GOT3 (cell line): Measurements from ENCODE around the gene RPN1.

Source experiments
- DNase-seq: peaks from one replicate; lab custom pipeline; 2025; ENCODE audit warnings: mixed read lengths; lab: John Stamatoyannopoulos, UW

RPN1 gene

GRCh38 chr3:128648940-128649663, 1.5 kb downstream of the RPN1 start:
- DNase-seq, result no peak

DNA sequence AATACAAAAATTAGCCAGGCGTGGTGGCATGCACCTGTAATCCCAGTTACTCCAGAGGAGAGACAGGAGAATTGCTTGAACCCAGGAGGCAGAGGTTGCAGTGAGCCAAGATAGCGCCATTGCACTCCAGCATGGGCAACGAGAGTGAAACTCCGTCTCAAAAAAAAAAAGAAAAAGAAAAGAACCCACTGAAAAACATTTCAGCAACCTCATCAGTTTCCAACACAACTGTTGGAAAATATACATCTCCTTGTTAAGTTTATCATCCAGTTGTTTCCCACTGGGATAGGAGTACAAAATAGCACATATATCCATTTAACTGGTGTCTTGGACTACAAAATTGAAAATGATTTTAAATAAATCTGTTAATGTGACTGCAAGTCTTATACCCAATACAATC, 2.2 kb downstream of the RPN1 start:
- DNase-seq, result no peak

DNA sequence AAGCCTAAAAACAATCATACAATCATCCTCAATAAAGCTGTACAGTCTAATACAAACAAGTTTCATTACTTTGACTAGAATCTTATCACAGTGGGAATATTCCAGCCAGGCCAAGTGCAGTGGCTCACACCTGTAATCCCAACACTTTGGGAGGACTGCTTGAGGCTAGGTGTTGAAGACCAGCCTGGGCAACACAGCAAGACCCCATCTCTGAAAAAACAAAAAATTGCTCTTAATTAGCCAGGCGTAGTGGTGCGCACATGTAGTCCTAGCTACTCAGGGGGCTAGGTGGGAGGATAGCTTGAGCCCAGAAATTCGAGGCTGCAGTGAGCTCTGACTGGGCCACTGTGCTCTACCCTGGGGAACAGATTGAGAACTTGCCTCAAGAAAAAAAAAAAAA, 3.3 kb downstream of the RPN1 start:
- DNase-seq, result no peak

- DNase-seq, result no peak
Observed at GRCh38 chr3:128634075-128634611, 16.5 kb downstream of the RPN1 start.

GRCh38 chr3:128632301-128632700, 18.3 kb downstream of the RPN1 start:
- DNase-seq, result no peak

- DNase-seq, result no peak
Observed at GRCh38 chr3:128629936-128630335, 20.7 kb downstream of the RPN1 start.

- DNase-seq, result no peak
Observed at GRCh38 chr3:128625409-128625945, 25.1 kb downstream of the RPN1 start.

GRCh38 chr3:128624526-128625138, 26.0 kb downstream of the RPN1 start:
- DNase-seq, result no peak

- DNase-seq, result no peak
Observed at GRCh38 chr3:128623762-128624176, 26.8 kb downstream of the RPN1 start.

DNA sequence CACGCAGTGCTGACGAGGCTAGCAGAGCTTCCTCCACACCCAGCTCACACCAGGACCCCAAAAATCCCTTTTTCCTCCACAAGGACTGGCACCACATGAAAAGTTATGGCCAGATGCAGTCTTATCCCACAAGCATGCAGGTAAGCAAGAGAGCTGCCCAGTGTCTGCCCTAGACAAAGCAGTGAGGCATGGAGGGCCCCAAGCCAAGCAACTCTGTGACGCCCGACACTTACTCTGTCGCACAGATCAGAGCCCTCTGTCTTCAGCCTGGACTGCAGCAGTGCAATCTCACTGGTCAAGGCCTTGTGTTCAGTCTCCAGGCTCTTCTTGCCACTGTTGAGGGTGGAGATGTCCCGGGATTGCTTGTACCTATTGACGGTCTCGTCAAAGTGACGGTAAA, 28.7 kb downstream of the RPN1 start:
- no peak for DNase-seq

DNA sequence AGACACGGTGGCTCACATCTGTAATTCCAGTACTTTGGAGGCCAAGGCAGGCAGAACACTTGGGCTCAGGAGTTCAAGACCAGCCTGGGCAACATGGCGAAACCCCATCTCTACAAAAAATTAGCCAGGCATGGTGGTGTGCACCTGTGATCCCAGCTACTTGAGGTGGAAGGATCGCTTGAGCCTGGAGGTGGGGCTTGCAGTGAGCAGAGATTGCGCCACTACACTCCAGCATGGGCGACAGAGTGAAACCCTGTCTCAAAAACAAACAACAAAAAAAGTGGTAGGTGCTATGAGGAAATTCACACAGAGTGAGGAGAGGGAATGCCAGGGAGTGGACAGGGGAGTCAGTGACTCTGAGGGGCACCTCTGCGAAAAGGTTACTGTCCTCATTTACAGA, 29.4 kb downstream of the RPN1 start:
- no peak for DNase-seq

GRCh38 chr3:128620268-128620691, 30.3 kb downstream of the RPN1 start:
- DNase-seq, result no peak

DNA sequence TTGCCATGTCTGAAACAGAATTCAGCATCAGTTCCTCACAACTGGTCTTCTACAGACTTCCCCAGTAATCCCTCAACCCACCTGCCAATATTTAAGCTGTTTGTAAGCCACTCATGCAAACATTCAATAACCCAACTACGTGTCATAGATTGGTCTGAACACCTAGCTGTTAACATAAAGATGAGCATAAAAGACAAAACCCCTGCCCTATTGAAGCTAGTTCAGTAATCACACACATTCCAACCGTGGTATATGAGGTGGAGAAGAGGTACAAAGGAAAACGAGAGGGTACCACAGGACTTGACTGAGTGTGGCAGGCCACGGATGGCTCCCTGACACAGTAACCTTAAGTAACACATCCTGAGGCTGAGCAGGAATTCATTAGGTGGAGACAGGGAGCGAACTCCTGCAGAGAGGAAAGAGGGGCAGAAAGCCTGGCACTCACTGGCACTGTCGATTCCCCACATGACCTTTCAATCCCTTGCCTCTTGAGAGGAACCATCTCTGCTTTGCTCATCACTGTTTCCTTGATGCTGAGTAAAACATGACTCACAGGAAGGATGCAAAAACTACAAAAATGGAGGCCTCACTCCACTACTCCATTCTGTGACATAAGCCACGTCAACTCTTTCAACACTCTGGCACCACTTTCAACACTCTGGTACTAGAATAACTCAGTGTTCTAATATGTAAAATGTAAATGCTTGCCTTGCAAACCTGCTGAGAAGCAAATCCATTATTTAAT, 31.3 kb downstream of the RPN1 start:
- no peak for DNase-seq

- DNase-seq, result no peak
Observed at GRCh38 chr3:128618398-128618726, 32.3 kb downstream of the RPN1 start.

- DNase-seq, result peak; percentile 86
Observed at GRCh38 chr3:128617557-128618397, 32.8 kb downstream of the RPN1 start.

GRCh38 chr3:128617270-128617556, 33.4 kb downstream of the RPN1 start:
- DNase-seq, result no peak

DNA sequence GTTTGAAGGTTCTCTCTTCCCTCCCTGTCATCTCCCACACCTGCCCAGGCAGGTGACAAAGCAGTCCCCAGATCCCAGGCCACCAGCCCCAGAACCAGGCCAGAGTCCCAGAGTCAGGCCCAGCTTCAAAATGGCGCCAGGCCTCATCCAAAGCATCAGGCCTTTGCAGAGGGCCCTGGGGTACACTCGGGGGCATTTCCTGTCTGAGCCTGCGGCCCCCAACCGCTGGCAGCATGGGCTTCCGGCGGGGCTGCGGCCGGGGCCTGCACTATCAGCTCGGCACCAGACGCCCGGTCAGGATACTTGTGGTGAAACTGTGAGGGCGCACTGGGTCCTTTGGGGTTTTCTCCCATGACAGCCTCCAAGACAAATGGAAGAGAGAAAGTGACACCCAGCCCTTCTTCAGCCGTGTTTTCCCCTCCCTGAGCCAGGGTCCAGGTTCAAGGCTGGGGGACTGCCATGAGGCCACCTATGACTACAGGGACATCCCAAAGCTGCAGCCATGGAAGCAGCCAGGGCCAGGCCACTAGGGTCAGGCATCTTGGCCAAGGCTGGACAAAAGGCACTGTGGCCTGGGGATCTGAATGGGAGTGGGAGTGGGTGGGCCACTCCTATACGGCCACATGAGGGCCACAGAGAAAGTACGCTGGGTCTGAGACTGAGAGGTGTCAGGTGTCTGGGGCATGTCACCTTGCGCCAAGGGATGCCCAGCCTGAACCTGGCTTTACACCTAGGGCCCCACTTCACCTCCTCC, 33.9 kb downstream of the RPN1 start:
- no peak for DNase-seq

- DNase-seq, result no peak
Observed at GRCh38 chr3:128614076-128614475, 36.5 kb downstream of the RPN1 start.

DNA sequence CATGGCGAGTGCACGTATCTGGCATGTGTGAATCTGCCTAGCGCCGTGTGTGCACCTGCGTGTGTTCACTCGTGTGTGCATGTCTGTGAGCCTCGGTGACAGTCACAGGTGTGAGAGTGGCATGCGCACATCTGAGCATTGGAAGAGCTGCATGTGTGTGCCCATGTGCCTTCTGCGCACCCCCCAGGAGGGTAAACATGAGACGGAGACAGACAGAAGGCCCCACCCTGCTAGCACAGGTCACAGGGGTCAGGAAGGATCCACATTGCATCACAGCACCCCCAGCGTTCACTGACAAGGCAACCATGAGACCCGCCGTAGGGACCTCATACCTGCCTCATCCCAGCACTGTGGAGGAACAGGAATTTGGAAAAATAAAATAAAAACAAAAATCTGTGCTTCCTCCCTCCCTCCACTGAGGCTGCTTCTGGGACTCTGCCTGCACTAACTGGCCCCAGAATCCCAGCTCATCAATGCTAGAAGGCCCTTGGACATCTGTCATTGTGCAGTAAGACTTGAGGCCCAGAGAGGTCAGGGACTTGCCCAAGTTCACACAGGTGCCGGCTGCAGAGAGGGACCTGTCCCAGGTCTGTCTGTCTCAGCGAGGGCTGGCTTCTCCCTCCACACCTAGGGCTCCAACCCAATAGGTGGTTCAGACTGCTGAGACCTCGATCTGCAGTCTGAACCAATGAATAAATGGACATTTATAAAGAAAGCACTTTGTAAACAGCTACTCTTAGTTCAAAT, 37.4 kb downstream of the RPN1 start:
- DNase-seq, result no peak

GRCh38 chr3:128610451-128611070, 40.1 kb downstream of the RPN1 start:
- DNase-seq, result no peak
